A549 (cell line): Measurements from ENCODE around the gene KRTAP10-10. TPM values are rescaled to one million over a fixed set of nuclear protein-coding genes. Genes with fewer than 3 reads are reported as not detected.

Source experiments
- ATAC-seq, 2 experiments: fragments of 200-7000 bp in 1 of 2; fragments of >200 bp in 1 of 2; cut with Nextera tagmentation in 1 of 2; cut with Tn5 transposase in 1 of 2; 3 replicates each; pipeline versions ENCODE4 v1.8.0 to v1.9.1; 2018 to 2020; ENCODE audit warnings: mild to moderate bottlenecking in 1 of 2, moderate library complexity in 1 of 2
- CTCF ChIA-PET: fragments of 300-600 bp; sonication (Branson Sonifier 250); formaldehyde crosslinking; extraction: SDS; loops from one replicate; lab custom pipeline; 2021; ENCODE audit warnings: antibody characterized with exemption, inconsistent platforms; lab: Yijun Ruan, JAX
- POLR2A ChIA-PET: fragments of 350-600 bp; formaldehyde crosslinking; extraction: SDS; loops from one replicate; lab custom pipeline; 2021; ENCODE audit warnings: antibody characterized with exemption, inconsistent platforms; lab: Yijun Ruan, JAX
- DNase-seq, 2 experiments: peaks; one replicate each; pipeline versions ENCODE4 v3.0.0 to v3.0.0-alpha.2; 2011 to 2016; ENCODE audit warnings: low read depth in 1 of 2, low spot score in 1 of 2
- FAIRE-seq: peaks from 2 replicates; lab custom pipeline; 2011; peaks lifted over from hg19 to GRCh38; lab: Jason Lieb, UNC
- H3K27ac ChIP-seq, 2 experiments: fragments of >200 bp; sonication (Bioruptor Twin); formaldehyde crosslinking; 3 replicates each; pipeline ENCODE4 v1.5.1; 2016 to 2017
- H3K4me1 ChIP-seq: fragments of >200 bp; sonication (Bioruptor Twin); formaldehyde crosslinking; 3 replicates; pipeline ENCODE4 v1.6.1; 2016
- H3K4me2 ChIP-seq: fragments of >200 bp; sonication (Bioruptor Twin); formaldehyde crosslinking; 3 replicates; pipeline ENCODE4 v1.6.1; 2016
- H3K4me3 ChIP-seq: fragments of >200 bp; sonication (Bioruptor Twin); formaldehyde crosslinking; 3 replicates; pipeline ENCODE4 v1.5.1; 2016
- H3K9me3 ChIP-seq: fragments of >200 bp; sonication (Bioruptor Twin); formaldehyde crosslinking; 3 replicates; pipeline ENCODE4 v1.6.1; 2016
- ATOH8 ChIP-seq: fragments of 250-450 bp; sonication (Bioruptor Pico); IDR thresholded peaks from 2 replicates; pipeline ENCODE4 v1.5.0; 2020; ENCODE audit warnings: low read depth, mild to moderate bottlenecking, moderate library complexity
- BCL3 ChIP-seq: fragments of >200 bp; sonication (Bioruptor Twin); formaldehyde crosslinking; IDR thresholded peaks from 3 replicates; pipeline ENCODE4 v1.6.1; 2016
- E2F6 ChIP-seq: IDR thresholded peaks from 2 replicates; pipeline ENCODE4 v1.6.1; 2012; ENCODE audit warnings: low read depth, borderline replicate concordance
- ESRRA ChIP-seq: fragments of 150-350 bp; IDR thresholded peaks from 2 replicates; pipeline ENCODE4 v1.6.1; 2014; ENCODE audit warnings: mild to moderate bottlenecking, low read length, borderline replicate concordance
- HMGXB4 ChIP-seq: fragments of 250-450 bp; sonication (Bioruptor Pico); IDR thresholded peaks from 2 replicates; pipeline ENCODE4 v1.5.0; 2021; ENCODE audit warnings: mild to moderate bottlenecking, moderate library complexity, borderline replicate concordance
- HOXA7 ChIP-seq: fragments of 250-450 bp; sonication (Bioruptor Pico); IDR thresholded peaks from 2 replicates; pipeline ENCODE4 v1.5.0; 2020; ENCODE audit warnings: mild to moderate bottlenecking, moderate library complexity
- HOXB13 ChIP-seq: fragments of 250-450 bp; sonication (Bioruptor Pico); IDR thresholded peaks from 2 replicates; pipeline ENCODE4 v1.5.0; 2020; ENCODE audit warnings: low read depth, mild to moderate bottlenecking, moderate library complexity
- MYC ChIP-seq: IDR thresholded peaks from 2 replicates; pipeline ENCODE4 v1.6.1; 2012; ENCODE audit warnings: mild to moderate bottlenecking, inconsistent platforms, low read length, improper control_type of control experiment, borderline replicate concordance
- NPAS2 ChIP-seq: fragments of 250-450 bp; sonication (Bioruptor Pico); IDR thresholded peaks from 2 replicates; pipeline ENCODE4 v1.8.0; 2022; ENCODE audit warnings: mild to moderate bottlenecking, moderate library complexity, borderline replicate concordance
- PHF8 ChIP-seq: fragments of 200-600 bp; sonication (generic); IDR thresholded peaks from 2 replicates; pipeline ENCODE4 v1.6.1; 2016; ENCODE audit warnings: low read depth, mild to moderate bottlenecking, antibody characterized with exemption, moderate library complexity, borderline replicate concordance
- POLR2AphosphoS2 ChIP-seq: conservative IDR thresholded peaks from 2 replicates; pipeline ENCODE4 v1.6.1; 2012; ENCODE audit warnings: low read length, improper control_type of control experiment, inconsistent platforms
- RCOR1 ChIP-seq: fragments of 150-350 bp; IDR thresholded peaks from 2 replicates; pipeline ENCODE4 v1.6.1; 2014; ENCODE audit warnings: antibody characterized with exemption, low read length, low read depth
- SMC3 ChIP-seq: fragments of >200 bp; sonication (Bioruptor Twin); formaldehyde crosslinking; IDR thresholded peaks from 3 replicates; pipeline ENCODE4 v1.6.1; 2018; ENCODE audit warnings: inconsistent platforms
- USF2 ChIP-seq: fragments of 450-650 bp; IDR thresholded peaks from 2 replicates; pipeline ENCODE4 v1.6.1; 2014; ENCODE audit warnings: antibody characterized with exemption
- ZSCAN20 ChIP-seq: fragments of 250-450 bp; sonication (Bioruptor Pico); IDR thresholded peaks from 2 replicates; pipeline ENCODE4 v1.8.0; 2022; ENCODE audit warnings: mild to moderate bottlenecking, moderate library complexity
- WGBS: methylation state at CpG from one replicate; pipeline ENCODE4 v1.1.6; 2017; ENCODE audit errors: missing lambda C conversion rate; 5-methylcytosine and 5-hydroxymethylcytosine counted together
- polyA plus RNA-seq, 4 experiments: library from polyadenylated mRNA; depleted of rRNA in 3 of 4; stranded (reverse); fragments of >200 nt; fragmentation: RNase III in 1 of 4; extraction: RNeasy Plus Mini Kit Qiagen cat#74134 plus additional on column Dnase treatment in 1 of 4; gene quantifications; 2 replicates in 3 of 4; 3 replicates in 1 of 4; pipeline ENCODE4 v1.2.3, GENCODE V29; 2011 to 2017

Gene KRTAP10-10
- polyA plus RNA-seq, 2 of the 4 experiments (the other 2 are of a cell fraction), result not detected

GRCh38 chr21:44613386-44614155 lies 23.6 kb upstream of the KRTAP10-10 start:
- ATAC-seq (no peak), FAIRE-seq (no peak), DNase-seq (no peak)
- TF ChIP-seq BCL3 (no peak), HMGXB4 (CRISPR knock-in tag) (no peak), ESRRA (no peak), ATOH8 (no peak)
- 65% methylated on average over 17 of the region's 26 CpGs for WGBS
- H3K27ac ChIP-seq, result no peak overlapping the region
- no peak overlapping the region for H3K4me3 ChIP-seq
- H3K4me2 ChIP-seq, result no peak overlapping the region
- no peaks in the 10 kb centered on the region for H3K4me1 ChIP-seq
- CTCF ChIA-PET, result no interaction called here
- POLR2A ChIA-PET, result no interaction called here
- peaks cover 5% of the 10 kb centered on the region; the same call in 1 of the 3 replicates for H3K9me3 ChIP-seq

GRCh38 chr21:44614161-44614631 lies 23.0 kb upstream of the KRTAP10-10 start:
- Histone ChIP-seq H3K9me3 (peaks cover 5% of the 10 kb centered on the region; the same call in 1 of the 3 replicates), H3K4me2 (no peak overlapping the region), H3K4me3 (no peak overlapping the region), H3K27ac (no peak overlapping the region), H3K4me1 (no peaks in the 10 kb centered on the region)
- FAIRE-seq, result no peak
- TF ChIP-seq E2F6, result no peak
- TF ChIP-seq RCOR1, result no peak
- TF ChIP-seq PHF8, result no peak
- no peak for TF ChIP-seq USF2
- TF ChIP-seq SMC3, result no peak
- no peak for TF ChIP-seq MYC
- no peak for TF ChIP-seq ZSCAN20 (CRISPR knock-in tag)
- TF ChIP-seq POLR2AphosphoS2, result no peak
- TF ChIP-seq NPAS2 (CRISPR knock-in tag), result no peak
- TF ChIP-seq HOXB13 (CRISPR knock-in tag), result no peak
- TF ChIP-seq HMGXB4 (CRISPR knock-in tag), result no peak
- no peak for TF ChIP-seq HOXA7 (CRISPR knock-in tag)
- ChIA-PET CTCF (no interaction called here), POLR2A (no interaction called here)
- 36% methylated on average over 5 of the region's 20 CpGs for WGBS
- ATAC-seq, result no peak; a peak in 1 of 6 replicates
- DNase-seq, result no peak
